GM12801 (cell line): ENCODE measurements around the gene NCOA7.

ENCODE experiments used
- CTCF ChIP-seq: IDR thresholded peaks from one replicate; pipeline ENCODE4 v1.5.1; 2011; ENCODE audit warnings: control low read depth; ENCODE audit not compliant: insufficient read length; ENCODE audit errors: extremely low read depth

NCOA7 gene

GRCh38 chr6:125746019-125746414 lies 44.7 kb upstream of the NCOA7 start:
- TF ChIP-seq CTCF, result no peak

DNA sequence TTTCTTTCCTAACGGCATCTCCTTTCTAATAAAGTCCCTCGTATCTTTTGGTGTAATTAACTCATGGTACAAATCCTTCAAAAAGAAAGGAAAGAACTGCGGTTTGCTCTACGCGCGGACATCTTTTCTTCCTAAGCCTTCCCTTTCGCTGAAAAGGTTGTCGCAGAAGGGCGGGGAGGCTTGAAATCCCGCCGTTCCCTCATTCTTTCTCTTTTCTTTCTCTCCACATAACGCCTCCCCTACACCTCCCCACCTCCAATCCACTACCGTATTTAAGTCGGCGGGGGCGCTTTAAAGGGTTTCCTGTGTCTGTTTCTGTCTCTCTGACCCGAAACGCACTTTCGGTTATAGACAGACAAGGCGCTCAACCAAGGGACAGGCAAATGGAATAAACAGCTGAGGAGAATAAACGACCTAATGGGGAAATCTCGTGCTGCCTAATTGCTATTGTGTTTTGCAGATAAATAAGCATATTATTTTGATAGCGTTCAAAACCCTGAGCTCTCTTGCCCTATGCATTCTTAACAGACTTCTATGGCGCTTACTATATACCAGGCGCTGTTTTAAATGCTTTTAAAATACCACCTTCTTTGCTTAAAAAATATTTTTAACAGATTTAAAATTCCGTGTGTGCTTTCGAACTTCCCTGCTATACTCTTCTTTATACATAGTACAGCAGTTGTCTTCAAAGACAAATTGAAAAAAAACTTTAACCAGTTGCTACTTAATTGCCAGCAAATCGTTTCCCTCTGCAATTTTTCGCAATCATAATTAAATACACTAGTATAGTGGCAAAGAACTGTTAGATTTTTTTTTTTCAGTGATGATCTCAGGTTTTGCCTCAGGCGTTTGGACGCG lies 43.8 kb upstream of the NCOA7 start:
- no peak for TF ChIP-seq CTCF

DNA sequence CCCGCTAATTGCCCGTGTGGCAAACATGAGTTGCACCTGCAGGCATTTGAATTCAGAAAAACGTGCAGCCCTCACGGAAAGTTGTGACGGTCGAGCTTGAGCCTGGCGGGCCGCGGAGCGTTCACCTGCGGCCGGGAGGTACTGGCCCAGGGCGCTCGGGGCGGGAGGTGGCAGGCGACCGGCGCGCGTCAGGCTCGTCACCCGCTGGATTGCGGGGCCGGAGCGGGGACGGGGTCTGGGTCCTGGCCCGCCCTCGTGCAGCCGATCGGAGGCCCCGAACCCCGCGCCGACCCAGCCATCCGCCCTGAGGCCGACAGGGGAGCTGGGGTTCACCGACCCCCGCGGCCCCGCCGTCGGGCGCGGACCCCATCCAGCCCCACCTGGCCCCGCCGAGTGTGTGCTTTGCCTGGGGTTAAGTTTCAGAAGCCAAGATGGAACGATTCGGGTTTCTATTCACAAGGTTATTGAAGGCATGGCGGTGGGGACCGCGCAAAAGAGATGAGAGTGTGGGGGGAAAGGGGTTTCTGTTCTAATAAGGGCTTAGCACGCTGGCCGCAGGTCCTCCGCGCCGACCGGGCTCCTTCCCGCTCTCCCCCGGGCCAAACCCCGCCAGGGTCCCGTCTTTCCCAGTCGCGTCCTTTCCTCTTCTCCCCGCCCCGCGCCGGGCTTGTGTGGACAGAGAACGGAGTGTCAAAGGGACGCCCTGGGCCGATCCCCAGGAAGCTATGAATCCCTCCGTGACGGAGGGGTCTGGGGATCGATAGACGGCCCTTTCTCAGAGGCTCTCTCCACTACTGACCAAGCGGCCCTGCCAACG lies 43.0 kb upstream of the NCOA7 start:
- no peak for TF ChIP-seq CTCF

DNA sequence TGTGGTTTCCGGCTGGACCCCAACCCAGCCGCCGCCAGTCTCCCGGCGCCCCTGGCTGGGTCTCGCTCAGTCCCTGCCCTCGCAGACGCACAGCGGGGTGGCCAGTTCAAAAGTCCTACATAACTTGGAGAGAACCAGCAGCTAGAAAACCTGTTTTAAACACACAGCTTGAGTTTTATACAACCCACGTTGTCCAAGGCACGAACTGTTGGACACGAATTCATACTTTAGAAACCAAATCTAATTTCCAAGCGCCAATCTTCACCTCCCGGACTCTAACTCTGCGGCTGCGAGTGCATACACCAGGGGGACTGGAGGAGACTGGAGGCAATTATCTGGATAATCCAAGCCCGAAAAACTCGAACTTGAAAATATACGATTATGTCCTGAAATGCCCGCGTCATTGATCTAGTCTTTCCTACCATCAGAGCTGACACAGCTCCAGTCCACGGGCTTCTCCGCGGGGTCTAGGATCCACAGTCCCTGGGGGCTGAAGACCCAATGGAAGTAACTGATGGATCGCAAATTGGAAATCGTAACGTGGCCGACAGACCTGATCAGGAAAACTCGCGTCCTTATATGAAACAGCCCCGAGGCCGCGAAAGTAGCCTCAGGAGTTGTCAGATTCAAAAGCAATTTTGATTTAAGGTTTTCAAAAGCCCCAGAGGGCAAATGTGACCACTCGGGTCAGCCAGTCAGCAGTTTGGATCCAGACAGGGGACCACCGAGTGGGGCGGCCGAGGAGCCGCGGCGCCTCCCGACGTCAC lies 42.2 kb upstream of the NCOA7 start:
- TF ChIP-seq CTCF, result no peak

DNA sequence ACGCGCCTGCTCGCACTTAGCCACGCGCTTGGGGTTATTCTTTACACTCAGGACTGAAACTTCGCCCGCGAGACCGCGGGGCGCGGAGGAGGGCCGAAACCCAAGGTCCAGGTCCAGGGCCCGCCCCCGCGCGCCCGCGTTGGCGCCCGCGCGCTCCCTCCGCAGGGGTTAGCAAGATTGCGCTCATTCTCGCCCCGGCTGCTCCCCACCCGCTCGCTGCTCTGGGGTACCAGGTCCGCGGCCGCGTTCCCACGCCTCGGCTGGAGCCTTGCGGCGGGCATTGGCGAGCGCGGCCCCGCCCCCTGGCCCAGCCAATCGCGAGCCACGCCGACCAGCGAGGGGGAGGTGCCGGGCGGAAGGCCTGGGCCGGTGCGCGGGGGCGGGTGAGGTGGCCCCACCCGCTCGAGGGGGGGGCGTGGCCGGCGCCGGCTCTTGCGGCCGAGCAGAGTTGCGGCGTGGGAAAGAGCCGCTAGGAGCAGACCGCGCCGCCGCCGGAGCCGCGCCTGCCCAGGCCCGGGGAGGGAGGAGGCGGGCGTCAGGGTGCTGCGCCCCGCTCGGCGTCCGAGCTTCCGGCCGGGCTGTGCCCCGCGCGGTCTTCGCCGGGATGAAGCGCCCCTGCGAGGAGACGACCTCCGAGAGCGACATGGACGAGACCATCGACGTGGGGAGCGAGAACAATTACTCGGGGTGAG lies 41.4 kb upstream of the NCOA7 start, which contains the start of gene HEY2:
Gene HEY2, plus strand, starts transcription at position 460 of the 692 bp plus-strand sequence. Its CDS starts 145 bp downstream, at position 605.
- TF ChIP-seq CTCF, result no peak

GRCh38 chr6:125749865-125750691 lies 40.7 kb upstream of the NCOA7 start:
- TF ChIP-seq CTCF, result no peak
